Kidney epithelial cell (primary cell): ENCODE measurements around the gene ZMIZ1. TPM values are rescaled to one million over a fixed set of nuclear protein-coding genes. Genes with fewer than 3 reads are reported as not detected.

ENCODE experiments used
- DNase-seq: peaks from one replicate; pipeline ENCODE4 v3.0.0-alpha.2; 2010; ENCODE audit warnings: low read depth
- H3K27me3 ChIP-seq: 2 replicates; pipeline ENCODE4 v1.6.0; 2011; ENCODE audit warnings: low read length; ENCODE audit not compliant: control insufficient read depth, insufficient read depth
- H3K36me3 ChIP-seq: 2 replicates; pipeline ENCODE4 v1.5.1; 2011; ENCODE audit warnings: low read length; ENCODE audit not compliant: control insufficient read depth, insufficient read depth
- H3K4me3 ChIP-seq: 2 replicates; pipeline ENCODE4 v1.5.1; 2011; ENCODE audit warnings: low read depth, mild to moderate bottlenecking, control low read depth, low read length
- total RNA-seq: library from RNA; depleted of rRNA; stranded (reverse); fragments of >200 nt; gene quantifications from 2 replicates; pipeline ENCODE4 v1.2.3, GENCODE V29; 2015
- TF ChIP-seq, protein P1 (sequence below): IDR thresholded peaks from 2 replicates; pipeline ENCODE4 v1.5.1; 2011; ENCODE audit warnings: mild to moderate bottlenecking, moderate library complexity, low read length, control low read depth, inconsistent platforms; ENCODE audit not compliant: insufficient read depth, poor library complexity, severe bottlenecking

Gene ZMIZ1
- total RNA-seq, 1 donor from 2014 or later, result 57.5 TPM

DNA sequence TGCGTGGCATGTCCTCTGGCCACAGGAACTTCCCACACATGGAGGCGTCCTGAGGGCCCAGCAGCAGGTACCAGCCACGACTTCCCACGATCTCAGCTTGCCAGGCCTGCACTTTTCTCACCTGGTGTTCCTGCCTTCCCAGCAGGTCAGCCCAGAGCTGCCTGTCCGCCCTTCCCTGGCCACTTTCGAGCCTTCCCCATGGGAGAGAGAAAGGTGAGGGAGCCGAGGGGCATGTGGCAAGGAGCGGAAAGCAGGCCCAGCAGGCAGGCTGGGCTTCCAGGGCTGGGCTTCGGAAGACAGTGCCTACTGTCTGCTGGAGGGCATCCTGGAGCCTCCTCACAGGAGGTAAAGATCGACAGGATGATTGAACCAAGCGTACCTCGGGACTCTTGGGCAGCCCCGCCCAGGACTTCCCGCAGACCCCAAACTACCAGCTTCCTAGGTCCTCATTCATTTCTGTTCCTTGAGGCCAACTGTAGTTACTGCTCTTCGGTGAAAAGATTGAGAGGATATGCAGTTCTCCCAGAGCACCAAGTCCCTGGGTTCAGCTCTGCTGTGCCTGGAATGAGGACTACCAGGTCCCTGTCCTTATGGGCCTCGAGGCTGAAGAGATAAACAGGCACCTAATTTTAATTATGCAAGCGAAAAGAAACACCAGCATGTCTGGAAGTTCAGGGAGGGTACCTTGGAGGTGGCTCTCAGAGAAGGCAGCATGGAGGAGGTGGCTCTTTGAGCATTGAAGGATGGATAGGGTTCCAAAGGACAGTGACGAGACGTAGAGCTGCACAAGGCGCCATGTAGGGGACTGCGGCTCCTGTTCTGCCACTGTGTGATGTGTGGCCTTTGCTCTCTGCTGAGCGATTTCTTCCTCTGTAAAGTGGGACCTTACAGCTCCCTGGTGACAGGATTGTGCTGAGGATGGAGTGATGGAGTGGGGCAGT is 87.8 kb downstream of the ZMIZ1 start:
- Histone ChIP-seq H3K27me3 (no peaks in the 10 kb centered on the region), H3K4me3 (no peak overlapping the region), H3K36me3 (peaks cover 1% of the 10 kb centered on the region)
- TF ChIP-seq, protein P1, sequence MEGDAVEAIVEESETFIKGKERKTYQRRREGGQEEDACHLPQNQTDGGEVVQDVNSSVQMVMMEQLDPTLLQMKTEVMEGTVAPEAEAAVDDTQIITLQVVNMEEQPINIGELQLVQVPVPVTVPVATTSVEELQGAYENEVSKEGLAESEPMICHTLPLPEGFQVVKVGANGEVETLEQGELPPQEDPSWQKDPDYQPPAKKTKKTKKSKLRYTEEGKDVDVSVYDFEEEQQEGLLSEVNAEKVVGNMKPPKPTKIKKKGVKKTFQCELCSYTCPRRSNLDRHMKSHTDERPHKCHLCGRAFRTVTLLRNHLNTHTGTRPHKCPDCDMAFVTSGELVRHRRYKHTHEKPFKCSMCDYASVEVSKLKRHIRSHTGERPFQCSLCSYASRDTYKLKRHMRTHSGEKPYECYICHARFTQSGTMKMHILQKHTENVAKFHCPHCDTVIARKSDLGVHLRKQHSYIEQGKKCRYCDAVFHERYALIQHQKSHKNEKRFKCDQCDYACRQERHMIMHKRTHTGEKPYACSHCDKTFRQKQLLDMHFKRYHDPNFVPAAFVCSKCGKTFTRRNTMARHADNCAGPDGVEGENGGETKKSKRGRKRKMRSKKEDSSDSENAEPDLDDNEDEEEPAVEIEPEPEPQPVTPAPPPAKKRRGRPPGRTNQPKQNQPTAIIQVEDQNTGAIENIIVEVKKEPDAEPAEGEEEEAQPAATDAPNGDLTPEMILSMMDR, result no peak
- no peak for DNase-seq

DNA sequence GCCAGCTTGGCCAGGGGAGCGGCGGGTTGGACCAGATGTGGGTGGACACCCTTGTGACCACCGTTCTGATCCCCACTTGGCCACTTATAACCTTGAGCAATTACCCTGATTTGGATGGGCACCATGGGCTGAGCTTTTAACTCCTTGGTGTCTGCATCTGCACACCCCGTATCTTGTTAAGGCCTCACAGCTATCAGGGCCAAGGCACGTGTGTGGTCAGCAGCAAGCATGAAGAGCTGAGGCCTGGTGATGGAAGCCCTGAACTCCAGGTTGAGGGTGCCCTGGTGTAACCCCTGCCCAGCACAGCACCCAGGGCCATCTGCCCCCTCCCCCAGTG is 89.2 kb downstream of the ZMIZ1 start:
- no peak for DNase-seq
- no peak overlapping the region for H3K4me3 ChIP-seq

DNA sequence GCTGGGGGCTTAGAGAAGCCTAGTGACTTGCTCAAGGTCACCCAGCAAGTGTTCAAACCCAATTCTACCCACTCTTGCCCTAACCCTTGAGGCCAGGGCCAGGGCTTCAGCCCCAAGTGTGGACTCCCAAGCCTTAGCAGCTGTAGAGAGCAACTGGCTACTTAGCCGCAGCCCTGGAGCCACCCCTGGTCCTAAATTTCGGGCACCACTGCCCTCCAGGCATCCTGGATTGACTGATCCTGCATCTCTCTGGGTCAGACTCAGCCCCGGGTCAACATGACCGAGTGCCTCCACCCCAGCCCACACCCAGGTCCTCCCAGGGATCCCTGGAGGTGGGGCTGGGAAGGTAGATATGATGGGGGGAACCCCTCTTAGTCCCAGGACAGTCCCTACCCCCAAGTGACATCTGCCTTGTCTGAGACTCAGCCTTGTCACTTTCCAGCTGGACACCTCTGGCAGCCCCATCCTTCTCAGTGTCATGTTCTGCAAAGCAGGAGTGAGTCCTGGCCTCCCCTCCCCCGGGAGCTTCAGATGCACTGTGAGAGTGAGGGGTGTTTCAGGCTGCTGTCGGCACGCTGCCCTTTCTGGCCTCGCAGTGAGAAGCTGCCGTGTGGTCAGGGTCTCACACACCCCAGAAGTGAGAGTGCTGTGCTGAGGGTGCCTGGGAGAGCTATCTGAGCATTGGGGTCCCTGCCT is 89.8 kb downstream of the ZMIZ1 start:
- Histone ChIP-seq H3K4me3 (no peak overlapping the region), H3K27me3 (no peaks in the 10 kb centered on the region), H3K36me3 (peaks cover 1% of the 10 kb centered on the region)
- TF ChIP-seq, protein P1, result no peak
- no peak for DNase-seq

More for the DNA sequence above, 89.2 kb downstream of the ZMIZ1 start:
- TF ChIP-seq, protein P1, result no peak
- Histone ChIP-seq H3K27me3 (no peaks in the 10 kb centered on the region), H3K36me3 (peaks cover 1% of the 10 kb centered on the region)

DNA sequence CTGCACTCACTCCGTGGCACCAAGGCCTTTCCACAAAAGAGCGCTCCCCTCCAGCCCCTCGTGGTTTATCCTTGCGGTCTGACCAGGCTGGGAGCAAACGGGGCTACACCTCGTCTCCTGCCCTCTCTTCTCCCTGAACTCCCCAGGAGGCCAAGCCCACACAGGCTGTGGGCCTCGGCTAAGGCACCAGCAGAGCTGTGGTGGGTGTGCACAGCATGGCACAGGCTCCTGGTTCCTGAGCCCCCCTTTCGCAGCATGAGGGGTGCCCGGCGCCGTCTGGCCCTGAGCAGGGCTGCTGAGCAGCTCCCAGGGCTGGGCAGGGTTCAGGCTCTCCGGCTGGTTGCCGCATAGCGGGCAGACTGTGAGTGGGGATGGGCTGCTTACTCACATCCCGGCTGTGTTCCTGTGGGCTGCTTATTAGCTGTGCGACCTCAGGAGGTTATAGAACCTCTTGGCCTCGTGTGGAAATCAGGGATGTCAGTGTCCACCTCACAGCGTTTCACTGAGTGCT is 90.4 kb downstream of the ZMIZ1 start:
- H3K4me3 ChIP-seq, result no peak overlapping the region
- no peak for DNase-seq

DNA sequence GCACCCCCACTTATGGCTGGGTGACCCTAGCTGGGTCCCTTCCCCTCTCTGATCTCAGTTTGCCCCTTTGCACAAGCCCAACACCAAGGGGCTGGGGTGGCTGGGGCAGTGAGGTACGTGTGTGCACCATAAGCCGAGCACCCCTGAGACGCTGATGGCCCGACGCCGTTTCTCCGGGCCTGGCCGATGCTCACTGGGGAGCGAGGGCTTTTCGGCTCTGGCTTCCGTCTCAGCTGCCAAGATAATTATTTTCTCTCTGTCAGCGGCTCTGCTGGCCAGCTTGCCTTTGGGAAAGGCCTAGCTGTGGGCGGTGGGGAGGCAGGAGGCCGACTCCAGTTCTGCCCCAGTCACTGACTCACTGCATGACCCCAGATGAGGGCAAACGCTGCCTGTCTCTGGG is 91.0 kb downstream of the ZMIZ1 start:
- DNase-seq, result no peak
- Histone ChIP-seq H3K4me3 (no peak overlapping the region), H3K27me3 (no peaks in the 10 kb centered on the region), H3K36me3 (peaks cover 1% of the 10 kb centered on the region)
- TF ChIP-seq, protein P1, result no peak

More for the DNA sequence above, 90.4 kb downstream of the ZMIZ1 start:
- TF ChIP-seq, protein P1, result no peak
- Histone ChIP-seq H3K36me3 (peaks cover 2% of the 10 kb centered on the region), H3K27me3 (no peaks in the 10 kb centered on the region)
